ENCODE results near the gene MRPS11.
"Not testable (repeated sequence)": the region's sequence is repeated elsewhere in the genome, so short reads cannot be mapped to it uniquely, and the experiment has no call there.

The MRPS11 gene

DNA sequence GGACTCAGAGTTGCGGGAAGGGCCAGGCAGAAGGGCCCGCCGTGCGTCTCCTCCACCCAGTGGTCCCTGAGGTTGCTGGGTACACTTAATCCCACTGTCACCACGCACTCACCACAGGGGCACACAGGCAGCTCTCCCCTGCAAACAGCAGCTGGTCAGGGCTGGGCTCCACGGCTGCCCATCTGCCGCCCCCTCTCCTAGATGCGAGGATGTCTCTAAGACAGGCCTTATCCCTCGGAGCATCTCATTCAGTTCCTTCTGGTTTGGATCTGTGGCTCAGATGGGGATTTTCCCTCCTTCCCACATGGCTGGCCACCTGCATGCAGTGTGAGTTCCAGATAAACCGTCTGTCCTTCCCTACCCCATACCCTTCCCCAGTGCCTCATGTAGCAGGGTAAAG is 26.3 kb downstream of the MRPS11 start:
- DNase-seq, result no peak

DNA sequence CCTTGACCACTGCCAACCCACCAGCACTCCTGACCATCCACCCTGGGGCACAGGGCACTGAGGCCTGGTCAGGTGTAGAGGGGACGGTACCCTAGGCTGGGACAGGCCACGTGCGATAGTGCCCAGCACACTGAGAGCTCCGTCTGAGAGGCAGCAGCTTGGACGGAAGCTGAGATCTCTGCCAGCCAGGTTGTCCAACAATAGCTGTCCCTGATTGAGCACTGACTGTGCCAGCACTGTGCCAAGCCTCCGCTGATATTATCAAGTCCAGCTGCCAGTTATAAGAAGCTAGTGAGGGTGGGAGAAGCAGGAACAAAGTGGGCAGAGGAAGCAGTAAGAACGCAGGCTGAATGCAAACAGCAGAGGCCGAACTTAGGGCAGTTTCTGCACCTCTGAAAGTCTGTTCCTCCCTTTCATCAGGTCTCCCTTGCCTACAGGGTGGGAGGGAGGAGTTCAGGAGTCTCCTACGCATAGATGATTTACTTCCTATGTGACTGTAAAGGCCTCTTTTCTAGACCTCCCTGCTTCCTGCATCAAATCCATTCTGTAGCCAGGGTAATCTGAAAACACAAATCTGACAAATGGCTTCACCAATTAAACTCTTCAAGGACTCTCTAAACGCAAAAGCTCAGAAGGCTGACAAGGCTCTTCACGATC is 29.7 kb downstream of the MRPS11 start:
- DNase-seq, result no peak

DNA sequence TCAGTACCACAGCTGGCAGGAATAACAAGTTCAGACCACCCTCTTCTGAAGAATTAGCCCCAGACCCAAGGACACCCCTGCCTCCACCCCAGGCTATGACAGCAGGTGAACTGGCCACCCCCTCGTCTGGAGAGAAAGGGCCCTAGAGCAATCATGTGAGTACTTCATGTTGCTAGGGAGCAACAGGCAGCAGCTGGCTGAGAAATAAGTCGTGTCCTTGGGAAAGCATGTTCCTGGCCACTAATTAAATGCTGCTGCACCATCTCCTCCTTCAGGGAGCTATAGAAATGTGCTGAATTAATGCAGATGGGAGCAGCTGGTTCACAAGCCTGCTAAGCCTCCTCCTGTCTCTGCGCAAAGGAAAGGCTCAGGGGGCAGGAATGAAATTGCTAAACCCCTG is 31.5 kb downstream of the MRPS11 start:
- DNase-seq, result no peak

DNA sequence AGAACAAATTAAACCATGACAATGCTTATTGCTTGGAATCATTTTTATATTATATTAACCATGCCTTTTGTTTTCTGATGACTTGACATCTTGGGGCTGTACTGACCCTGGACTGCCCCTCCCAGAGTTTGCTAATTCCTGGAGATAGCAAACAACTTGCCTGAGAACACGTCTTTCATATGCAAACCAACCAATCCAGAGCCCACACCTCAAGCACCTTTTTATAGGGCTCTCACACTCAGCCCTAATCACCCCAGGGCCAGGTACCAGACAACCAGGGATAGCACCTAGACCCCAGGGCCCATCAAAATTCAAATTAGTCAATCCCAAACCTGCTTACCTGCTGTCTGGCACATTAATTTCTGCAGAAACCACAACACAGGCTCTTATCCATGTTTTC is 36.9 kb downstream of the MRPS11 start:
- DNase-seq, result no peak

DNA sequence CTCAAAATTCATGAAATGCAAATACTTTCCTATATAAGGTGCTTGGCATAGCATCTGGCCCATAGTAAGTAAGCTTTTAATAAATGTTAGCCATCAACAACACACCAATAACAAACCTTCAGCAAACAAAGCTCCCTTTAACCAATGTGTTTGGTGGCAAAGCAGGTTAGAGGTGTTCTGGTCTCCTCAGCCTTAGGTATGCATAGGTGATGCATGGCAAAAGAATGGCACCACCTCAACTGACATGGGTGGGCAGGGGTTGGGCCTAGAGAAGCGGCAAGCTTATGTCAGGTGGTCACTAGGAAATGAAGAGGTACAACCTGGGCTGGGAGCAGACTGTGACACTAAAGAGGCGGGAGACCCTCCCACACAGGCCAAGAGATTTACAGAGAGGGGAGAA is 38.2 kb downstream of the MRPS11 start:
- no peak for DNase-seq

DNA sequence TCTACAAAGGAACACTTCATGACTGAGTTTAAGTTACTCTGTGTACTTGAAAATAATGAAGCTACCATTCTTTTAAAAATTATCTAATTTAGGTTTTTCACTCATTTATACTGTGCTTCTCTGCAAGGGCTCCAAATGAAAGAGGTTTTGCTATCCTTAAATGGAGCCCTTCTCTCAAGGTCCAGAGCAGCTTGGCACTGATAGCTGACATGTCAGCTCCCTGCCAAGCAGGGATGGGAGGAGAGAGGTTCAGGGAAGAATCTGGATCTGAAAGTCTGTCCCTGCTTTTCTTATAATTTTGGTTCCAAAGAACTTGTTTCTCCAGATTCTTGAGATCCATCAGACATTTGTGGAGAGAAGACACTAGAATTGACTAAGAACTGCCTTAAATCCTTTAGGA is 39.1 kb downstream of the MRPS11 start:
- DNase-seq, result no peak

DNA sequence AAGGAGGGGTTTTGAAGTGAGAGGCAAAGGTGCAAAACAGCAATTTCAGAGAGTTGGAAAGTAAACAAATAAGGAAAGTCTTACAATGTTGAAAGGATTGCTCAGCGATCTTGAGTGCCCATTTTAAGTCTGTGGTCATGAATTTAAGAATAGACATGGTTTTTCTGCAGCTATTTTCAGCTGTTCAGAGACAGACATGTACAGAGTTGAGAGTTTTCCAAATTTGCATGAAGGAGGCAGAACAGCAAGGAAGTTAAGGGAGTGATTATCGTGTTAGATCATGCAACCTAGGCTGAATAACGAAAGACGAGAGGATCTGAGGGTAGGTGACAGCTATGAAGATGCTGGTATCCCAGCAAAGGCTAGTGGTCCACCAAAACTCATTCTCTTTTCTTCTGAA is 41.8 kb downstream of the MRPS11 start:
- DNase-seq, result no peak

DNA sequence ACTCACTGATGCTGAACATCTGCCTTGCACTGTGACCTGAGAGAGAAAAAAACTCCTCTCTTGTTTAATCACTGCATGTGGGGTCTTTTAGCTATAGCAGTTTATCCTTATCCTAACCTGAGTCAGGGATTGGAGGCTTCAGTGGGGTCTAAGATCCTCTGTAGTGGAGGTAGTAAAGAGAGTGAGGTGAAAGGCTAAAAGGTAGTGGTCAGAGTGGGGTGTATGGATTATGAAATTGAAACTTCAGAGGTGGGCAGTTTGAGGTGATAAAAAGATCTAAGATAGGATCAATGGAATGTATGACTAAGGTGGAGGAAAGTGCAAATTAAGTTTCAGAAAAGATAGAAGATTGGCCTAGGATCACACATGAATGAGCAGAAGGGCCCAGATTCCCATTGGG is 42.5 kb downstream of the MRPS11 start:
- DNase-seq, result no peak

DNA sequence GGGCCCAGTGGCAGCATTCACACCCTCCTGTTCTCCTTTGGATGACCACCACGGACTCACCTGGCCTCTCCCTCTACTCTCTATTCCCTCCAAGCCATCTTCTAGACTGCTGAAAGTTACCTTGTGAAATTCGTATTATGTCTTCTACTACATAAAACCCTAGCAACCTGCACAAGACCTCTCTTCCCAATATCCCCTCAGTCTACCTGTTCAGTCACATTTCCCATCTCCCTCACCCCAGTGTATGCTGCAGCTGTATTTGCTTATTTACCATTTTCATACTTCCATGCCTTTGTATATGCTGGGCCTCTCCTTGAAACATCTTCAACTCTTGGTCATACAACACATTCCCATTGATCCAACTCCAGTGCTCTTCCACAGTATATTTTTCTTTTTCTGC is 43.7 kb downstream of the MRPS11 start:
- no peak for DNase-seq

DNA sequence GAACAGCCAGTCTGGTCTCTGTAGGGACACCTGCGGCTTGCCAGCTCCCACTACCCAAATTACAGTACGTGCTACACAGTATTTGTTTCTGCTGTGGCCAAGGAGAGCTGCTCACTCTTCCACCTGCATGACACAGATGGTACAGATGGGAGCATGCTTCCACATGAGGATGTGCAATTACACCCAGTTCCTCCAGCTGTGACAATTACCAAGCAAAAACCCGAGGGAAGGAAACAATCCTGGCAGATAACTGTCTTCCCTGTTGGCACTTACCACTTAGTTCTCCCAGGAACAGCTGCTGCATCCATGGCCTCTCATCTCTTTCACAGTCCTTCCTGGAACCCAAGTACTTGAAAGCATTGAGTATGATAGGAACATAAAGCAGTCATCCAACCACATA is 44.6 kb downstream of the MRPS11 start:
- no peak for DNase-seq

DNA sequence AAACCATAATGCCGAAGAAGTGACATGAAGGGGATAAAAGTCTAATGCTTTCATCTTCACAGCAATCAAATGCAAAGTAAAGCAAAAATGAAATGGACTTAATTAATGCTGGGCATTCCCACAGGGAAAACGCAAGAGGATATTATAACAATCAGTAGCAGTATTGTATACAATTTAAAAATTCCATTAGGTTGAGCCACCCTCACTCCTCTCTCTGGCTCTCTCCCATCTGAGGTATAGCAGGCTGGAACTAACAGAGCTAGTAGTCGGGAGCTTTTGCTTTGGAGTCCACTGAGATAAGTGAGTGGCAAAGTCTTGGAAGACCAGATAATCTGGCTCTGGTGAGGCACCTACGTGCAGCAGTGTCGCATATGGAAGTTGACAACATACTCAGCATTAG is 45.1 kb downstream of the MRPS11 start:
- DNase-seq, result no peak

DNA sequence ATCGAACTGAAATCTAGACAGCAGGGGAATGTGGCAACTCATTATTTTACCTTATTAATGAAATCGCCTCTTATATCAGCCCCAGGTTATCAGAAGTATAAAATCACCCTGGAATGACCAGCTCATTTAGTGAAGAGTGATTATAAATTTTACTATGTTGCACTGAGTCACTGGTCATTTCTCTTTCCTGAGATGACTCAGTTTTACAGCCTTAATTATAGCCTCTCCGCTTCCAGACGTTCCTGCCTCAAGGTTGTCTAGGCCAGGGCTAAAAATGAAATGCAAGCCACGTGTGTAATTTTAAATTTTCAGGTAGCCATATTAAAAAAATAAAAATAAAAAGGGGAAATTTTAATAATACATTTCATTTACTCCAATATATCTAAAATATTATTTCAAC is 45.7 kb downstream of the MRPS11 start:
- DNase-seq, result no peak

DNA sequence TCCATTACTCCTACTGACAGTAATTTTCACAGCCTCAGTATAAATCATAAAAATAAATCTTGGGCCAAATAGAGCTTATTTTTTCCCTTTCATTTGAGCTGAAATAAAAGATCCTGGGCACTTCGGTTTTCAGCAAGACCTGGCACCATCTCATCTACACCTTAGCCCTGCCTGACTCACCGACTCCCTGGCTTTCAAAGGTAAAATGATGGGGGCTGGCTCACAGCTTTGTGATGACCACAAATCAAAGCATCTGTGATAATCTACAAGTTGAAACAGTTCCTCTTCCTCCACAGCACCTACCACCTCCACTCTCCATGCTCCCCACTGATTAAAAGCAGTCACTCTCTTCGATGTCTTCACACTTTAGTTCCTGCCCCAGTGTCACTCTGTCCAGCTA is 51.4 kb downstream of the MRPS11 start:
- DNase-seq, result no peak

DNA sequence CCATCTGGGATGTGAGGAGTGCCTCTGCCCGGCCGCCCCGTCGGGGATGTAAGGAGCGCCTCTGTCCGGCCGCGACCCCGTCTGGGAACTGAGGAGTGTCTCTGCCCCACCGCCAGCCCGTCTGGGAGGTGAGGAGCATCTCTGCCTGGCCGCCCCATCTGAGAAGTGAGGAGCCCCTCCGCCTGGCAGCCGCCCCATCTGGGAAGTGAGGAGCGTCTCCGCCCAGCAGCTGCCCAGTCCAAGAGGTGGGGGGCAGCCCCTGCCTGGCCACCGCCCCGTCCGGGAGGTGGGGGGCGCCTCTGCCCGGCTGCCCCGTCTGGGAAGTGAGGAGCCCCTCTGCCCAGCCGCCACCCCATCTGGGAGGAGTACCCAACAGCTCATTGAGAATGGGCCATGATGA is 56.6 kb downstream of the MRPS11 start:
- DNase-seq, result not testable (repeated sequence)

DNA sequence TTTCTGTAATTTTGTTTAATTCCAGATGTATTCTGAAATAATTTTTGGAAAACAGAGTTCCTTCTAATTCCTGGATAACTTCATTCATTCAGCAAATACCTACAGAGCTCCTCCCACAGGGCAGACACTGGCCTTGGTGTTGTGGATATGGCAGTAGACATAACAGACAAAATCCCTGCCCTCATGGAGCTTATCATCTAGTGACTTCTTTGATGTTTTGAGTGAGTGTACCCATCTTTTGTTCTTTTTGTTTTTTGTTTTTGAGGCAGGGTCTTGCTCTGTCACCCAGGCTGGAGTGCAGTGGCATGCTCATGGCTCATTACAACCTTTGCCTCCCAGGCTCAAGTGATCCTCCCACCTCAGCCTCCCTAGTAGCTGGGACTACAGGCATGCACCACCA is 57.9 kb downstream of the MRPS11 start:
- no peak for DNase-seq

DNA sequence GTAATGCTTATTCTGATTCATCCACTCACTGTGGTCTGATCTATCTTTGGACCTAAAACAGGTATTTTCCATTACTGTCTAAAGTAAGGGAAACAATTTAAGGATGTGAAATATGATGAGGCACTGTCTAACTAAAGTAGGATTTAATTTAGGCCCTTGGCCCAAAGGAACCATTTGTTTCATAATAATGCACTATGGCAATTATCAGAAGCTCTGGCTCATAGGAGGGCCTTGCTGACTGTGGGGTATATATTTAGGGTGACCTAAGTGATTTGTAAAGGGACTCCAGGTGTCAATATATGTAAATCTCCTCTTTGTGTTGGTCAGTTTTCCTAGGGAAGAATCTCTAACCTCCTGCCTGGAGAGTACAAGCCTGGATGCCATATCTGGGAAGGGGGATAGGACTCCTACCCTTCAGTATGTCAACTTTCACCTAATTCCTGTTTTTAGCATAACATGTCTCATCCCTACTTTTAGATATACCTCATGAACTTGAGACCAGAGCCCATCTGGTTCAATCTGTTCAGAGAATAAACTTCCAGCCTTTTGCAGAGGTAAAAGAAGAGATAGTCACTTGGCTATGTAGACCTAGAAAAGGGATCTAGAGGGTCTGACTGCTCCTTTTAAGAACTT is 58.9 kb downstream of the MRPS11 start:
- no peak for DNase-seq

DNA sequence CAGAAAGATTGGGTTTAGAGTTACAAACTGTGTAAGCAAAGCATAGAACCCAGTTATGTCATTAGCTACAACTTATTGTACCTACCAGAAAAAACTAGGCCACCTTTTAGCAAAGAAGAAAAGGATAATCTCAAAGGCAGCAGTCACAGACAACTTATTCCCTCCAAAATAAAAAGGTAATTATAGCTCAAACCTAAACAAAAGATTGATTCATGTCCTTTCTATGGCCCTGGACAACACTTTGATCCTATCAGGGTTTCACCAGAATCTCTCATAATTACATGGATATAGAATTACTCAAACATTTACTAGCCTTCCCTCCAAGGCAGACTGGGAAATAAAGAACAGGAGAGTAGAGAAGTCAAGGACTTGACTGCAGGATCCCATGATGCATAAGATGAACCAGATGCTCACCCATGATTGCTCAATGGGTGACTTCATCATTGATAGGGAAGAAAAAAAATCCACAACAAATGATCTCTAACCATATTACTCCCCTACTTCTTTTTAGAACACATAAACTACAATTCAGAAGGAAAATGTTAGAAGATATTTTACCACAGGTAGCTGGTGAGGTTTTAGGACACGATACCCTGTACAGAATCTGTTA is 61.6 kb downstream of the MRPS11 start:
- no peak for DNase-seq
